ENCODE measurements around the gene METTL6.

Gene METTL6

DNA sequence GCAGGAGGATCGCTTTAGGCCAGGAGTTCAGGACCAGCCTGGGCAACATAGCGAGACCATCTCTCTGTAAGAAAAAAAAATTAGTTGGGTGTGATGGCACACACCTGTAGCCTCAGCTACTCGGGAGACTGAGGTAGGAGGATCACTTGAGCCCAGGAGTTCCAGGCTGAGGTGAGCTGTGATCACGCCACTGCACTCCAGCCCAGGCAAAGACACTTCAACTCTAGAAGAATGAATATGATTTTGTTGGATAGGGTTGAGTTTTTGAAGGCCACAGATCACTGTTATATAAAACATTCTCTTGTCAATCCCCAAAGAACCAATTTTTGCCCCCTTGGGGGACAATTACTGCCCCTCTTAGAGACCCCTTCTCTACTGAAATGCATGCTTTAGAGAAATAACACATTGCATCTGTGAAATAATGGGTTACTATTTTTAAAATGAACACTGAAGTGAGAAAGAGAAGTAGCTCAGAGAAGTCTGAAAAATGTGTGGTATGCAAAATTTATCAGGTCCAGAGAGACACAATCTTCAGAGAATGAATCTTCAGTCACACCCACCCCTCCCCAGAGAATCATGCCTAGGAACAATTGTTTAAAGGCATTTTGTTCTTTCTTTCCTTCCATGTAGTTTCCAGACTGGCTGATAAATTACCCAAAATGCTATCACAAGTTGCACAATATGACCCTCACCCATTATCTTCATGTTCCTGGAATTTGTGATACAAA is 42.7 kb downstream of the METTL6 start:
- TF ChIP-seq, protein P1, sequence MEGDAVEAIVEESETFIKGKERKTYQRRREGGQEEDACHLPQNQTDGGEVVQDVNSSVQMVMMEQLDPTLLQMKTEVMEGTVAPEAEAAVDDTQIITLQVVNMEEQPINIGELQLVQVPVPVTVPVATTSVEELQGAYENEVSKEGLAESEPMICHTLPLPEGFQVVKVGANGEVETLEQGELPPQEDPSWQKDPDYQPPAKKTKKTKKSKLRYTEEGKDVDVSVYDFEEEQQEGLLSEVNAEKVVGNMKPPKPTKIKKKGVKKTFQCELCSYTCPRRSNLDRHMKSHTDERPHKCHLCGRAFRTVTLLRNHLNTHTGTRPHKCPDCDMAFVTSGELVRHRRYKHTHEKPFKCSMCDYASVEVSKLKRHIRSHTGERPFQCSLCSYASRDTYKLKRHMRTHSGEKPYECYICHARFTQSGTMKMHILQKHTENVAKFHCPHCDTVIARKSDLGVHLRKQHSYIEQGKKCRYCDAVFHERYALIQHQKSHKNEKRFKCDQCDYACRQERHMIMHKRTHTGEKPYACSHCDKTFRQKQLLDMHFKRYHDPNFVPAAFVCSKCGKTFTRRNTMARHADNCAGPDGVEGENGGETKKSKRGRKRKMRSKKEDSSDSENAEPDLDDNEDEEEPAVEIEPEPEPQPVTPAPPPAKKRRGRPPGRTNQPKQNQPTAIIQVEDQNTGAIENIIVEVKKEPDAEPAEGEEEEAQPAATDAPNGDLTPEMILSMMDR (IDR thresholded peaks at IDR 0.05; ENCODE audit: low read depth, low read length): no peak
- in situ Hi-C loops (cut with HindIII; ENCODE audit: low sequenced_read_pairs): no loop called here
- no peak for DNase-seq (ENCODE audit: low read depth, low spot score)
- H3K4me3 ChIP-seq (ENCODE audit: low read depth, low read length): no peak overlapping the region

GRCh38 chr3:15382405-15382923 is 44.9 kb downstream of the METTL6 start:
- no peak overlapping the region for H3K4me3 ChIP-seq (ENCODE audit: low read depth, low read length)
- no peak for DNase-seq (ENCODE audit: low read depth, low spot score)
- in situ Hi-C loops (cut with HindIII; ENCODE audit: low sequenced_read_pairs): no loop called here
- TF ChIP-seq, protein P1 (IDR thresholded peaks at IDR 0.05; ENCODE audit: low read depth, low read length): no peak

DNA sequence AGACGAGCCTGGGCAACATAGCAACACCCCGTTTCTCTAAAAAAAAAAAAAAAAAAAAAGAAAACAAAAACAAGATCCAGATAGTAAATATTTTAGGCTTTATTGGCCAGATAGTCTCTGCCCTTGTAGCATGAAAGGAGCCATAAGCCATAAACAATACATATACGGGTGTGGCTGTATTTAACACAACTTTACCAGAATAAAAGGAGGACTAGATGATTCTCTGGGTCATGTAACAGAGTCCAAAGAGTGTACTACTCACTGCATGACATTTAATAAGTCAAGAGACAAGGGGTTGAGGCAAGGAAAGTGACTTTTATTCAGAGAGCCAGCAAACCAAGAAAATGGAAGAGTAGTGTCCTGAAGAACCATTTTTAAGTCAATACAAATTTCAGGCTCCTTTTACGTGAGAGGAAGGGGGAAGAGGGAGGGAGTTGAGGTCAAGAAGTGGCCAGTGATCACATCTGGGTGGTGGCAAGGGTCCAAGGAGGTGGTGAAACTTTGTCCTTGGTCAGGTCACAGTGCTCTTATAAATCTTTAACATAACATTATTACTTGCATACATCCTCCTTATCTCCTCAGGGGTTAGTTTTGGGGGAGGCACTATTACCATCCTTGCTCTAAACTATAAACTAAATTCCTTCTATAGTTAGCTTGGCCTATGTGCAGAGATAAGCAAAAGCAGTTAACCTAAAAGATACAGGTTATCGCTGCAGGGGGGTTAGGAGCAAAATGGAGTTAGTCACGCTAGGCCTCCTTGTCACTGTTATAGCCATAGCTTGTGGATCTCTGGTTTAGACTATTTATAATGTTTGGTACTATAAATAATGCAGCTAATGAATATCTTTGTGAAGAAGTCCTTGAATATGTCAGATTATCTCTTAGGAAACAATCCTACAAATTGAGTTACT is 46.1 kb downstream of the METTL6 start:
- DNase-seq (ENCODE audit: low read depth, low spot score): no peak
- TF ChIP-seq, protein P1 (IDR thresholded peaks at IDR 0.05; ENCODE audit: low read depth, low read length): no peak
- no peak overlapping the region for H3K4me3 ChIP-seq (ENCODE audit: low read depth, low read length)
- in situ Hi-C loops (cut with HindIII; ENCODE audit: low sequenced_read_pairs): no loop called here

DNA sequence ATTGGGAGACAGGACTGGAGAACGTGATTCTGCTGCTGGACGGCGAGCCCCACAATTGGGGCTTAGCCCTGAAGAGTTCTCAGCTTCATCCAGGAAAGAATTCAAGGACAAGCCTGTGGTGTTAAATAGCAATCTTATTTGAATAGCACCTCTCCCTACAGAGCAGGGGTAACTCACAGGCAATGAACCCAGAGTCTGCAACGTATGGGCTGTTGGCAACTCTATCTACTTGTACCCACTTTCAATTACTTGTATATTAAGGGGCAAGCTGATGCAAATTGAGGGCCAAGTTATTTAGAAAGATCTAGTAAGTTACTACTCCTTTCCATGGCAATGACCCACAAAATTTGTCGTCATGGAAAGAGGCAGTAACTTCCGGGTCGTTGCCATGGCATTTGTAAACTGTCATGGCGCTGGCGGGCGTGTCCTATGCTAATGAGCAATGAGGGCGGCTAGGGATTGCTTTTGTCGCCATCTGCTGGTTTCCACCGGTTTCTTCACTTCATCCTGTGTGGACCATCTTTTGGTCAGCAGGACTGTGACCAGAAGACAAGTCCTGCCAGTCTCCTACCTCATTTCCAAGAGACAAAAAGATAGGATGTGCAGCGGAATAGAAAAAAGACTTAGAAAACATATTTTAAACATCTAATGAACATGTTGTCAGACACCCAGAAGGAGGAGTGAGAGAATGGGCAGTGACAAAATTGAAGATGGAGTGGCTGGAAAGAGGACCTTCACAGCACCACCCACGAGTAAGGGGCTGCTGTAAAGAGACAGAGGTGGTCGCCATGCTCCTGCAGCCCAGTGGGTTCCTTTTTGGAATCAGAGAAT is 49.2 kb downstream of the METTL6 start:
- no peak overlapping the region for H3K4me3 ChIP-seq (ENCODE audit: low read depth, low read length)
- DNase-seq (ENCODE audit: low read depth, low spot score): peak; percentile 94
- in situ Hi-C loops (cut with HindIII; ENCODE audit: low sequenced_read_pairs): no loop called here
- TF ChIP-seq, protein P1 (IDR thresholded peaks at IDR 0.05; ENCODE audit: low read depth, low read length): peak; percentile 84

- no peak overlapping the region for H3K4me3 ChIP-seq (ENCODE audit: low read depth, low read length)
- in situ Hi-C loops (cut with HindIII; ENCODE audit: low sequenced_read_pairs): no loop called here
- TF ChIP-seq, protein P1 (IDR thresholded peaks at IDR 0.05; ENCODE audit: low read depth, low read length): no peak
- no peak for DNase-seq (ENCODE audit: low read depth, low spot score)
Measured at GRCh38 chr3:15375461-15376000, 51.8 kb downstream of the METTL6 start.

DNA sequence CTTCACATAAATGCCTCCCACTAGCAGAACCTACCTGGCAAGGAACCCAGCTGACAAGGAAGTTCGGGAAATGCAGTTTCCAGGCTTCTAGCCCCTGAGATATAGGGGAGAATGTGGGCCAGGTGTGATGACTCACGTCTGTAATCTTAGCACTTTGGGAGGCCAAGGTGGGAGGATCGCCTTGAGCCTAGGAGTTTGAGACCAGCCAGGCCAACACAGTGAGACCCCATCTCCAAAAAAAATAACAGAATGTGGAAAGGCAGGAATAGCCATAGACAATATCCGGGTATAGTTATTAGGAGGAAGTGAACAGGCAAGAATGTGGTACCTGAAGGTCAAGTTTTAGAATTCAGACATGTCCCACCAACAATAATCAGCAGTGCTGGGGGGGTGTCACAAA is 54.4 kb downstream of the METTL6 start:
- TF ChIP-seq, protein P1 (IDR thresholded peaks at IDR 0.05; ENCODE audit: low read depth, low read length): no peak
- in situ Hi-C loops (cut with HindIII; ENCODE audit: low sequenced_read_pairs): no loop called here
- no peak overlapping the region for H3K4me3 ChIP-seq (ENCODE audit: low read depth, low read length)
- no peak for DNase-seq (ENCODE audit: low read depth, low spot score)

Data from astrocyte of the spinal cord (primary cell).